ENCODE measurements around the gene NAP1L4. TPM values are rescaled to one million over a fixed set of nuclear protein-coding genes. Genes with fewer than 3 reads are reported as not detected.

The NAP1L4 gene, protein sequence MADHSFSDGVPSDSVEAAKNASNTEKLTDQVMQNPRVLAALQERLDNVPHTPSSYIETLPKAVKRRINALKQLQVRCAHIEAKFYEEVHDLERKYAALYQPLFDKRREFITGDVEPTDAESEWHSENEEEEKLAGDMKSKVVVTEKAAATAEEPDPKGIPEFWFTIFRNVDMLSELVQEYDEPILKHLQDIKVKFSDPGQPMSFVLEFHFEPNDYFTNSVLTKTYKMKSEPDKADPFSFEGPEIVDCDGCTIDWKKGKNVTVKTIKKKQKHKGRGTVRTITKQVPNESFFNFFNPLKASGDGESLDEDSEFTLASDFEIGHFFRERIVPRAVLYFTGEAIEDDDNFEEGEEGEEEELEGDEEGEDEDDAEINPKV
- polyA plus RNA-seq (2012; rRNA removed): 82.5 and 104 TPM in 2 replicates
- 94.9 and 110 TPM in 2 replicates for polyA plus RNA-seq (2012; cell fraction: cytosol; rRNA removed)
- polyA plus RNA-seq (2012; cell fraction: nucleus; rRNA removed): 54.4 and 105 TPM in 2 replicates

GRCh38 chr11:2992234-2992996 is at the start of gene NAP1L4:
Gene NAP1L4, minus strand, starts transcription at chr11:2992329. Its CDS starts 13,109 bp downstream, at chr11:2979220.
- Histone ChIP-seq H3F3A (replicated peaks; ENCODE audit: insufficient read depth) (peaks cover 5% of the 10 kb centered on the region), H3K4me1 (ENCODE audit: control insufficient read depth in 1 of 2, insufficient read depth in 2 of 2, low read depth in 1 of 2, low read length in 1 of 2) (peaks cover 9 to 26% of the 10 kb centered on the region in 2 experiments; a peak in 3 of 4 replicates), H3K27ac (ENCODE audit: low read depth in 2 of 2, low read length in 1 of 2) (peak within 1 kb of the TSS; percentile 81 to 82), H3K4me3 (ENCODE audit: low read depth in 2 of 2, low read length in 1 of 2) (peak within 1 kb of the TSS; percentile 89 to 97), H3K4me2 (peak within 1 kb of the TSS; percentile 96), H3K9ac (peak within 1 kb of the TSS; percentile 93), H3K79me2 (ENCODE audit: insufficient read depth) (peaks cover 44% of the 10 kb centered on the region), H3K27me3 (ENCODE audit: insufficient read depth) (no peaks in the 10 kb centered on the region), H3K36me3 (replicated peaks in 1 of 2; ENCODE audit: control insufficient read depth in 1 of 2, insufficient read depth in 2 of 2, low read length in 1 of 2) (peaks cover 0 to 8% of the 10 kb centered on the region in 2 experiments), H4K20me1 (ENCODE audit: insufficient read depth) (peaks cover 36% of the 10 kb centered on the region), H2AFZ (ENCODE audit: low read depth) (peak within 1 kb of the TSS; percentile 90), H3K9me3 (no peaks in the 10 kb centered on the region), H3K9me2 (no peaks in the 10 kb centered on the region)
- under 1% methylated on average over 24 of the region's 77 CpGs for WGBS (ENCODE audit: low lambda C conversion rate)
- ChIA-PET POLR2A (interaction anchor here (0.7 to 1.3 kb wide), 2 partner anchors 8 to 11 kb away, joined by 3 to 4 read pairs; no protein-coding TSS in a partner anchor), CTCF (interaction anchor here (1.0 to 1.2 kb wide), 2 partner anchors 99 to 156 kb away, joined by 3 read pairs; no protein-coding TSS in a partner anchor)
- peak; percentile 99 for DNase-seq
- TF ChIP-seq, protein P1, sequence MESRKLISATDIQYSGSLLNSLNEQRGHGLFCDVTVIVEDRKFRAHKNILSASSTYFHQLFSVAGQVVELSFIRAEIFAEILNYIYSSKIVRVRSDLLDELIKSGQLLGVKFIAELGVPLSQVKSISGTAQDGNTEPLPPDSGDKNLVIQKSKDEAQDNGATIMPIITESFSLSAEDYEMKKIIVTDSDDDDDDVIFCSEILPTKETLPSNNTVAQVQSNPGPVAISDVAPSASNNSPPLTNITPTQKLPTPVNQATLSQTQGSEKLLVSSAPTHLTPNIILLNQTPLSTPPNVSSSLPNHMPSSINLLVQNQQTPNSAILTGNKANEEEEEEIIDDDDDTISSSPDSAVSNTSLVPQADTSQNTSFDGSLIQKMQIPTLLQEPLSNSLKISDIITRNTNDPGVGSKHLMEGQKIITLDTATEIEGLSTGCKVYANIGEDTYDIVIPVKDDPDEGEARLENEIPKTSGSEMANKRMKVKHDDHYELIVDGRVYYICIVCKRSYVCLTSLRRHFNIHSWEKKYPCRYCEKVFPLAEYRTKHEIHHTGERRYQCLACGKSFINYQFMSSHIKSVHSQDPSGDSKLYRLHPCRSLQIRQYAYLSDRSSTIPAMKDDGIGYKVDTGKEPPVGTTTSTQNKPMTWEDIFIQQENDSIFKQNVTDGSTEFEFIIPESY (IDR thresholded peaks at IDR 0.05; ENCODE audit: borderline replicate concordance, low read depth): no peak
- TF ChIP-seq FOSL2 (IDR thresholded peaks at IDR 0.05; ENCODE audit: borderline replicate concordance, low read depth) (no peak), GABPA (IDR thresholded peaks at IDR 0.05; ENCODE audit: low read depth) (no peak; the same call in 1 of the 2 replicates), NFIC (IDR thresholded peaks at IDR 0.05; ENCODE audit: borderline replicate concordance) (no peak), MXI1 (IDR thresholded peaks at IDR 0.05; ENCODE audit: low read depth, low read length) (peak; percentile 98), CHD2 (IDR thresholded peaks at IDR 0.05; ENCODE audit: low read length, partially characterized antibody) (peak; percentile 77), RFX5 (IDR thresholded peaks at IDR 0.05; ENCODE audit: low read length) (0 out of 2 replicates have a peak, but pooled peaks have one; percentile 29), NRF1 (IDR thresholded peaks at IDR 0.05; ENCODE audit: low read depth, low read length) (peak; percentile 83), FOXJ3 (CRISPR knock-in tag; IDR thresholded peaks at IDR 0.05) (no peak), POLR2AphosphoS5 (IDR thresholded peaks at IDR 0.05; ENCODE audit: low read depth, low read length) (peak; percentile 51; the same call in 1 of the 2 replicates), TAF1 (IDR thresholded peaks at IDR 0.05; ENCODE audit: borderline replicate concordance, low read depth, low read length) (peak; percentile 60), SIN3A (IDR thresholded peaks at IDR 0.05; ENCODE audit: borderline replicate concordance, low read depth, low read length) (peak; percentile 96), MAX (IDR thresholded peaks at IDR 0.05; ENCODE audit: low read depth) (peak; percentile 81), CTCF (IDR thresholded peaks at IDR 0.05) (no peak), REST (IDR thresholded peaks at IDR 0.05; ENCODE audit: low read depth, low read length) (no peak), JUND (IDR thresholded peaks at IDR 0.05) (no peak), IRF3 (IDR thresholded peaks at IDR 0.05; ENCODE audit: low read depth, low read length) (peak; percentile 69)

All from SK-N-SH (cell line).